Right atrium auricular region (tissue), 2 donors: ENCODE results near the gene CREB5. TPM values are rescaled to one million over a fixed set of nuclear protein-coding genes. Genes with fewer than 3 reads are reported as not detected.

Source experiments
- DNase-seq: peaks from one replicate; pipeline ENCODE4 v3.0.0-alpha.2; 2019; ENCODE audit warnings: low spot score
- H3K27ac ChIP-seq, 2 donors: fragments of 200-600 bp; sonication (generic); 1 replicate in 1 of 2; 2 replicates in 1 of 2; pipeline ENCODE4 v1.5.1; 2016 to 2019
- H3K27me3 ChIP-seq, 2 donors: fragments of 200-600 bp; sonication (generic); one replicate each; pipeline versions ENCODE4 v1.5.1 to v1.6.0; 2017 to 2019
- H3K36me3 ChIP-seq: fragments of 200-600 bp; sonication (generic); one replicate; pipeline ENCODE4 v1.5.1; 2016
- H3K4me1 ChIP-seq, 2 donors: fragments of 200-600 bp; sonication (generic); one replicate each; pipeline versions ENCODE4 v1.5.1 to v1.6.0; 2017 to 2019
- H3K4me3 ChIP-seq, 2 donors: fragments of 200-600 bp; sonication (generic); 1 replicate in 1 of 2; 2 replicates in 1 of 2; pipeline ENCODE4 v1.5.1; 2017 to 2019; ENCODE audit warnings: mild to moderate bottlenecking in 1 of 2, moderate library complexity in 1 of 2
- H3K9me3 ChIP-seq, 2 donors: fragments of 200-600 bp; sonication (generic); one replicate each; pipeline ENCODE4 v1.5.1; 2019
- total RNA-seq, 2 donors: library from RNA; depleted of rRNA; stranded (reverse); fragments of >200 nt; gene quantifications; one replicate each; pipeline ENCODE4 v1.1.0, GENCODE V29; 2016
- TF ChIP-seq, protein P1 (sequence below), 2 donors: fragments of 200-600 bp; sonication (generic); IDR thresholded peaks; one replicate each; pipeline ENCODE4 v1.5.1; 2019; ENCODE audit warnings: antibody characterized with exemption in 2 of 2

Gene CREB5
- total RNA-seq, 2 donors from 2014 or later = 10.5 to 20.8 TPM

DNA sequence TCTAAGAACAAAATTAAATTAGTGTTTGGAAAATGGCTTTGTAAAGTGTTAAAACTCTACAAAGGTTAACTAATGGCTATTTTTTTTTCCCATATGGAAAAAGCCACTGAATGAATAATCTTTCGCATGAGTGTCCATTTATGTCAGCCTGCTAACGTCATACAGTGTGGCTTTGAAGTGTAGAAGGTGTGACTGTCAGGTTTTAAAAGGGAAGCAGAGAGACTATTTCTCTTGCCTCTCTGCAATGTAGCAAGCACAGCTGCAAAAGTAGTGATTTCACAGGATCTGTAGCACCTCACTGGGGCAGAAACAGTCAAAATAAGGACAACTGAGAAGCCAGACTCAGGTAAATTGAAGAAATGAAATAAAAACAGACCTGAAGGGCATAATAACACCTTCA is 53.4 kb downstream of the CREB5 start:
- Histone ChIP-seq H3K4me1 (no peaks in the 10 kb centered on the region), H3K9me3 (no peaks in the 10 kb centered on the region), H3K27me3 (no peaks in the 10 kb centered on the region), H3K27ac (no peak overlapping the region), H3K36me3 (no peaks in the 10 kb centered on the region), H3K4me3 (no peak overlapping the region)
- DNase-seq = no peak
- TF ChIP-seq, protein P1, sequence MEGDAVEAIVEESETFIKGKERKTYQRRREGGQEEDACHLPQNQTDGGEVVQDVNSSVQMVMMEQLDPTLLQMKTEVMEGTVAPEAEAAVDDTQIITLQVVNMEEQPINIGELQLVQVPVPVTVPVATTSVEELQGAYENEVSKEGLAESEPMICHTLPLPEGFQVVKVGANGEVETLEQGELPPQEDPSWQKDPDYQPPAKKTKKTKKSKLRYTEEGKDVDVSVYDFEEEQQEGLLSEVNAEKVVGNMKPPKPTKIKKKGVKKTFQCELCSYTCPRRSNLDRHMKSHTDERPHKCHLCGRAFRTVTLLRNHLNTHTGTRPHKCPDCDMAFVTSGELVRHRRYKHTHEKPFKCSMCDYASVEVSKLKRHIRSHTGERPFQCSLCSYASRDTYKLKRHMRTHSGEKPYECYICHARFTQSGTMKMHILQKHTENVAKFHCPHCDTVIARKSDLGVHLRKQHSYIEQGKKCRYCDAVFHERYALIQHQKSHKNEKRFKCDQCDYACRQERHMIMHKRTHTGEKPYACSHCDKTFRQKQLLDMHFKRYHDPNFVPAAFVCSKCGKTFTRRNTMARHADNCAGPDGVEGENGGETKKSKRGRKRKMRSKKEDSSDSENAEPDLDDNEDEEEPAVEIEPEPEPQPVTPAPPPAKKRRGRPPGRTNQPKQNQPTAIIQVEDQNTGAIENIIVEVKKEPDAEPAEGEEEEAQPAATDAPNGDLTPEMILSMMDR (IDR thresholded peaks at IDR 0.05) = no peak

DNA sequence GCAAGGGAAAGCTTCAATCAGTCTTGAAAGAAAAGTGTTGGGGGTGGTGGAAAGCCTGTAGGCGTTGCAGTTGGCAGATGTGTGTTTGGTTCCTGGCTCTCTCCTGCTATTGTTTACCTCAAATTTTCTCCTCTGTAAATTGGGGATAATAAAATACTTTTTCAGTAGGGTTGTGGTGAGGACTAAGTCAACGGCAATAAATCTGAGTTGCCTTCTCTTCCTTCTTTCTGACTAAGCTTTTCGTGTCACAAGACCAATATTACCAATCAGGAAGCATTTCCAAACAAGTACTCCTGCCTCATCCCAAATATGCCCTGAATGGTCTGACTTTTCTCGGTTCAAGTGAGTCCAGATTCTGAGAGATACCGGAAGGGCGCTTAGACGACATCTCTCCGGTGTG is 54.0 kb downstream of the CREB5 start:
- DNase-seq = no peak
- no peaks in the 10 kb centered on the region for H3K4me1 ChIP-seq
- no peak overlapping the region for H3K4me3 ChIP-seq
- H3K27ac ChIP-seq = no peak overlapping the region
- no peaks in the 10 kb centered on the region for H3K36me3 ChIP-seq
- no peaks in the 10 kb centered on the region for H3K9me3 ChIP-seq
- H3K27me3 ChIP-seq = no peaks in the 10 kb centered on the region
- TF ChIP-seq, protein P1 (IDR thresholded peaks at IDR 0.05) = no peak

DNA sequence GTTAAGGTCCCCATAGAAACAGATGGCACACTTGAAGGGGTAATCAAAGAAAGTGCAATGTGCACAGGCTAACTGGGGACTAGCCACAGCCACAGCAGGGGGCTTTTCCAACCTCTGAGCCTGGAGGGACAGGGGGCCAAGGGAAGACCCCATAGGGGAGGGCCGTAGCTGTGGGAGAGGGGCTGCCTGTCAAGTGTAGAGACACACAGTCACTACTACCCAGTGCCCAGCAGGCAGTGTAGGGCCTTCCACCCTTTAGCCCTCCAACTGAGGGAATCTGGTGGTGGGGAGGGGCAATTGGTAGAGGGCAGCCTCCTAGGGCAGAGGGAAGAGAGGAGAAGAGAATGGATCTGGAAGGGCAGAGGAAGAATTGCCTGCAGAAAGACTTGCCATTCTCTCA is 54.6 kb downstream of the CREB5 start:
- H3K27me3 ChIP-seq = no peaks in the 10 kb centered on the region
- no peak overlapping the region for H3K27ac ChIP-seq
- no peak overlapping the region for H3K4me3 ChIP-seq
- no peak for DNase-seq
- no peaks in the 10 kb centered on the region for H3K9me3 ChIP-seq
- H3K36me3 ChIP-seq = no peaks in the 10 kb centered on the region
- TF ChIP-seq, protein P1 (IDR thresholded peaks at IDR 0.05) = no peak
- no peaks in the 10 kb centered on the region for H3K4me1 ChIP-seq

DNA sequence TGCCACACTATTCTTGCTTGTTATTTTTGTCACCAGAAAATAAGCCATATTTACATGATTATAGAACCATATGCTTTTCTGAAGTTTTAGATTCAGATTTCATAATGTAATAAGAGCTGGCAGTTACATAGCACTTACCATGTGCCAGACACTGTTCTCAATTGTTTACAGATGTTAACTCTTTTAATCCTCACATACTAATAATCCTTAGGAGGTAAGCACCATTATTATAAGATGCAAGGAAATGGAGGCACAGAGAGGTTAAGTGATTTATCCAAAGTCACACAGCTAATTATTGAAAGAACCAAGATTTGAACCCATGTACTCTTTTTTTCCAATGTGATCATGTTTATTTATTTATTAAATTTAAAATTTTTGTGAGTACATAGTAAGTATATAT is 57.2 kb downstream of the CREB5 start:
- TF ChIP-seq, protein P1 (IDR thresholded peaks at IDR 0.05) = no peak
- Histone ChIP-seq H3K4me3 (no peak overlapping the region), H3K36me3 (no peaks in the 10 kb centered on the region), H3K27me3 (no peaks in the 10 kb centered on the region), H3K9me3 (no peaks in the 10 kb centered on the region), H3K27ac (no peak overlapping the region), H3K4me1 (peaks cover 0 to 6% of the 10 kb centered on the region in 2 donors)
- DNase-seq = no peak

DNA sequence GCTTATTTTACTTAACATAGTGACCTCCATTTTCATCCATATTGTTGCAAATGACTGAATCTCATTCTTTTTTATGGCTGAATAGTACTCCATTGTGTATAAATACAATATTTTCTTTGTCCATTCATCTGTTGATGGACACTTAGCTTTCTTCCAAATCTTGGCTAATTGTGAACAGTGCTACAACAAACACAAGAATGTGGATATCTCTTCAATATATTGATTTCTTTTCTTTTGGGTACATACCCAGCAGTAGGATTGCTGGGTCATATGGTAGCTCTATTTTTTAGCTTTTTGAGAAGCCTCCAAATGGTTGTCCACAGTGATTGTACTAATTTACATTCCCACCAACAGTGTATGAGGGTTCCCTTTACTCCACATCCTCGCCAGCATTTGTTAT is 58.0 kb downstream of the CREB5 start:
- peaks cover 0 to 6% of the 10 kb centered on the region in 2 donors for H3K4me1 ChIP-seq
- H3K27ac ChIP-seq = no peak overlapping the region
- H3K36me3 ChIP-seq = no peaks in the 10 kb centered on the region
- H3K9me3 ChIP-seq = no peaks in the 10 kb centered on the region
- H3K27me3 ChIP-seq = no peaks in the 10 kb centered on the region
- H3K4me3 ChIP-seq = no peak overlapping the region
- no peak for DNase-seq
- TF ChIP-seq, protein P1 (IDR thresholded peaks at IDR 0.05) = no peak

DNA sequence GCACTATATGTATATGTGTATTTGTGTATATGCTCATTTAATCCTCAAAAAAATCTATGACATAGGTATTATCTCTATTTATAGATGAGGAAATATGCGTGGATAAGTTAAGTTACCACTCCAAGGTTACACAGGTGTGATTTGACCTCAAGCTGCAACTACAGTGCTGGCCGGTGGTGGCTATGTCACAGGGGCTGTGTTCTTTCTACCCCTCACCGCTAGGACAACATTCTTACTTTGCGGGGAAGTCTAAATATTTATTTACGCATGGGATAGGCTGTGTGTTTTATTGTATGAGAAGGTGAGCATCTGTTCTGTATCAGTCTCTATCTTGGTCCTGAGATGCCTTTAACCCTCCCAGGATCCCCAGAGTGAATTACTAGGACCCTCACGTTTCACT is 60.0 kb downstream of the CREB5 start:
- Histone ChIP-seq H3K4me3 (no peak overlapping the region), H3K4me1 (peaks cover 0 to 6% of the 10 kb centered on the region in 2 donors), H3K27ac (no peak overlapping the region), H3K27me3 (no peaks in the 10 kb centered on the region), H3K9me3 (no peaks in the 10 kb centered on the region), H3K36me3 (no peaks in the 10 kb centered on the region)
- TF ChIP-seq, protein P1 (IDR thresholded peaks at IDR 0.05) = no peak
- no peak for DNase-seq
